Measurements from ENCODE around the gene USP48. TPM values are rescaled to one million over a fixed set of nuclear protein-coding genes. Genes with fewer than 3 reads are reported as not detected.

Gene USP48
- total RNA-seq, 1 experiment from 2014 or later = 40.5 TPM

DNA sequence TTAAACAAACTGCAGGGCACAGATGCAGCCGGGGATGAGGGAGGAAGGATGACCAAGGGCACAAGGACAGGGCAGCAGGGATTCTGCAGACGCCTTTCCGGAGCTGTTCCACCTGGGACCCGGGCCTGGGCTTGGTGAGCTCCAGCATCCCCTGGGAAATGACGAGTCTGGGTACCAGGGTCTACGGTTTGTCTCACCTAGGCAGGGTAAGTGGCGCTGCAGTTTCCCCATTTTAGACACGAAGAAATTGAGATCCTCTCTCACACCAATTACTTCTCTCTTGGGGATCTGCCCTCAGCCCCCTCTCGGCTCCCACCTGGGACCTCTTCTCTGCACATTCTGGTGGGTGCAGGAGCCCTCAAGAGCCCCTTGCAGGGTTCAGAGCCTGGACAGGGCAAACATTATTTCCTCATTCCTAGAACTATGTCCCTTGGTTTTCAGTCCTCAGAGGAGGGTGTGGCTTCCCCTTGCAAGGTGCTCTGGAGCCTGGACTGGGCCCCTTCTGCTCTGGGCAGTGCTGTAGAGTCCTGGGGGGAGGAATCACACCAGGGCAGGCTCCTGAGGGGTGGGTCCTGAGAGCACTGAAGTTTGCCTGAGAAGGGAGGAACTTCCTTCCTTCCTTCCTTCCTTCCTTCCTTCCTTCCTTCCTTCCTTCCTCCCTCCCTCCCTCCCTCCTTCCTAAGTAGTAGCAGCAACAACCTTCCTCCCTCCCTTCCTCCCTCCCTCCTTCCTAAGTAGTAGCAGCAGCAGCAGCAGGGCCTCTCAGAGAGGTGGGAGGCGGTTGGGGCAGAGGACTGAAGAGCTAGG, 129.8 kb downstream of the USP48 start:
- no peak for DNase-seq (ENCODE audit: low read depth)

DNA sequence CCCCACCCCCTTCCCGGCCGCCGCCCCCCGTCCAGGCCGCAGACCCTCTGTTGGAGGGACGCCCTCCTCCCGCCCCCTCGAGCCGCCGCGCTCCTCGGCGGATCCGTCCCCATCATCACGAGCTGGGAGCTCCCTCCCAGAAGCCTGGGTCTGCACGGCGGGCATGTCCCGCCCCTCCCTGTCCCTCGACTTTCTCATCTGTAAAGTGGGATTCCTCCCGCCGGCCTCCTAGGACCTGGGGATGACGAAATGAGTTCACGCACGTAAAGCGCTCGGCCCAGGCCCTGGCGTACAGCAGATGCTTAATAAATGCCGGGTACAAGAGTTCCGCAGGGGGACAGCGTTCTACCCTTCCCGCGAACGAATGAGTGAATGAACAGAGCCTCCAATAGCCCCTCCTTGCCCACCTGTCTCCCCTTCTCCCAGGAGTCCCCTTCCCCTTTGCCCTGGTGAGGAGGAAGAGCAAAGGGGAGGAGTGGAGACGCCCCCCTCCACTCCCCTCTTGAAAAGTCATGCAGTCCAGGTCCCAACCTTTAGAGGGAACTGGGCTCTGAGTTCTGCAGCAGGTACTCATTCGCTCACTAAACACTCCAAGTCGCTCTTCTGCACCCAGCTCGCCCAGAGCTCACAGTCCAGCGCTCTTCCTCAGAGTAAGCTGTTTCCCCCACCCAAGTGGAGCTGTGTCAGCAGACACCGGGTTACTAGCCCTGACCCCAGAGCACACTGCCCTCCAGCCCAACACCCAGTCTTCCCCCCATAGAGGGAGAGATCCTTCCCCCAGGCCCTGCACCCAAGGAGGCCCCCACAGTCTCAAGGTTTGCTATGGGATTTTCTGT, 130.6 kb downstream of the USP48 start:
- DNase-seq (ENCODE audit: low read depth) = no peak

DNA sequence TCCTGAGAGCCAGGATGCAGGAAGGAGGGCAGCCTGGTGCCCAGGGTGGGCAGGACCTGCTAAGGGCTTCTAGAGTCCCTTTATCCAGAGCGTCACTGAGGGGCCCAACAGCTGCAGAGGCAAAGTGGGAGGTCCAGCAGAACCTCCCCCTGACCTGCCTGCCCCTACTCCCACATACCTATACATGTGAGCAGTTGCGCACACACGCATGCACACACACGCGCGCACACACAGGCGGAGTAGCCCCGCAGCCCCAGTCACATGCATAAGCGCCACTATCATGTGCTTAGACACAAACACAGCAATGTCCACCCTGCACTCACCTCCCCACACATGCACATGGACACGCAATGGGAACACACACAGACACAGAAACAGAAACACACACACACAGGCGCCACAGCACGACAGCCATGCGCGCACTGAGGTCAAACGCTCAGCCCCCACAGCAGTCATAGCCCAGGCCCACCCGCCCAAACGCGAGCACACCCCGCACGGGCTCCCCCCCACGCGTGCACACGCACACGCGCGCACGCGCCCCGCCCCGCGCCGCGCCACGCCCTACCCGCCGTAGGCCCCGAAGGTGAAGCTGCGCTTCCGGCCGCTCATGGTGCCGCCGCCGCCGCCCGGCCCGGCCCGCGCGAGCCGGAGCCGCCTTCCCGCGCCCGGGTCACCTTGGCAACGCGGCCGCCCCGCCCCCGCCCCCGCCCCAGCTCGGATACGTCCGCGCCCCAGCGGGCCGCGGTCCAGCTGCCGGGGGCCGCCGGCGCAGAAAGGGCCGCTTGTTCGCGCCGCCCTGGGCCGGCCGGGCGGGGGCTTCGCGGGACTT, 131.5 kb downstream of the USP48 start:
- DNase-seq (ENCODE audit: low read depth) = peak; percentile 36

DNA sequence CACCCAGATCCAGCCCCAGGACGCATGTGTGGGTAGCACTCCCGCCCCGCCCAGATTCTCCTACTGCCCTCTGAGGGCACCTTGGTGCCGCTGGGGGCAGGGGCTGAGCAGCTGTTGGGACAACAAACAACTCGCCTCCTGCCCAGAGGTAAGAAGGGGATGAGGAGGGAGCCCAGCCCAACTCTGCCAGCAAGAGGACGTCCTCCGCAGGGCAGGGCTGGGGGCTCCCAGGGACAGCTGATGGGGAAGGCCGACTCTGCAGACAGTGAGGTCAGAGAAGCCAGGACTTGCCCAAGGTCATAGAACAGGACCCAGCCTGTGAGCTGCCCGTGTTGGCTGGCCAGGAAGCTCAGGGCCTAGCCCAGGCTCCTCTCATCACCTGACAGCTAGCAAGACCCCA, 132.5 kb downstream of the USP48 start:
- no peak for DNase-seq (ENCODE audit: low read depth)

DNA sequence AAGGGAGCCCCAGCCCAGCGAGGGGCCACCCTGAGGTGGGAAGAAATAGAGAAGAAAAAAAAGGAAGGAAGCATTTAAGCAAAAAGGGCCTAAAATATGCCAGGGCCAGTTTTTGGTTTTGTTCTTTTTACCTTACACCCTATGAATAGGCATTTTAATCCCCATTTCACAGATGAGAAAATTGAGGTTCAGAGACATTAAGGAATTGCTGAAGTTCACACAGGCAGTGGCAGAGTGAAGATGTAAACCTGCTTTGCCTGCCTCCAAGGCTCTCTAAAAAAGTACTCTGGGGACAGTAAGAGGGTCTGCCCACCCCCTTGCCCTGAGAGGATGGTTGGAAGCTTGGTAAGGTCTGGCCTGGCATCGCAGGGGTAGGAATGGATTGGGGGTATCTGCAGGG, 133.6 kb downstream of the USP48 start:
- DNase-seq (ENCODE audit: low read depth) = no peak

DNA sequence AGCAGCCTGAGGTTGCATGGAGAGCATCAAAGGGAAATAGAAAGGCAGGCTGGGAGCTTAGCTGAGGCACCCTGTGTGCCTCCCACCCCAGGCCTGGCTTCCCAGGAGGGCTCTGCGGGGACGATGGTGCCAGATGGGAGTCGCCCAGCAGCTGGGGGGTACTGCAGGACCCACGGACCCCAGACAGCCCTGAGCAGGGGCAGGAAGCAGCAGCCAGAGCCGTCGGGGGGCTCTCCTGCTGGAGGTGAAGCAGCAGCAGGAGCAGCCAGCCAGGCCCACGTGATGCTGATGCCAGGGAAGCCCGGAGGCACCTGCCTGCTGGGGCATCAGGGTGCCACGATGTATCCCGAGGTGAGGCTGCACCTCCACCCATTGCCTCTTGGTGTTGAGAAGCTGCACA, 134.2 kb downstream of the USP48 start:
- DNase-seq (ENCODE audit: low read depth) = no peak

DNA sequence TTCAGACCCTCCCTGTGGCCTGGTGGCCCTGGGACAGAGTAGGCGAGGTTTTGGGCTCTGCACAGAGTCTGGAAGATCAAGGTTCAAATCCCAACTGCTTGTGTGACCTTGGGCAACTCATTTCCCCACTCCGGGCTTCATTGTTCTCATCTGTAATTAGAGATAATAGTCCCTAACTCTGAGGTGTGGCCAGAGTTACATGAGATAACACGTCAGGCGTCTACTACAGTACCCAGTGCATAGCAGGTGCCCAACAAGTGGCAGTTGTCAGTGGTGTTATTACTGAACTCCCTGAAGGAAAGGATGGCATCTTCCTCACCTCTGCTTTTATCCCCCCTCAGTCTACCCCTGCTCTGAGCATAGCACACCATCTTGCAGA, 134.6 kb downstream of the USP48 start:
- no peak for DNase-seq (ENCODE audit: low read depth)

DNA sequence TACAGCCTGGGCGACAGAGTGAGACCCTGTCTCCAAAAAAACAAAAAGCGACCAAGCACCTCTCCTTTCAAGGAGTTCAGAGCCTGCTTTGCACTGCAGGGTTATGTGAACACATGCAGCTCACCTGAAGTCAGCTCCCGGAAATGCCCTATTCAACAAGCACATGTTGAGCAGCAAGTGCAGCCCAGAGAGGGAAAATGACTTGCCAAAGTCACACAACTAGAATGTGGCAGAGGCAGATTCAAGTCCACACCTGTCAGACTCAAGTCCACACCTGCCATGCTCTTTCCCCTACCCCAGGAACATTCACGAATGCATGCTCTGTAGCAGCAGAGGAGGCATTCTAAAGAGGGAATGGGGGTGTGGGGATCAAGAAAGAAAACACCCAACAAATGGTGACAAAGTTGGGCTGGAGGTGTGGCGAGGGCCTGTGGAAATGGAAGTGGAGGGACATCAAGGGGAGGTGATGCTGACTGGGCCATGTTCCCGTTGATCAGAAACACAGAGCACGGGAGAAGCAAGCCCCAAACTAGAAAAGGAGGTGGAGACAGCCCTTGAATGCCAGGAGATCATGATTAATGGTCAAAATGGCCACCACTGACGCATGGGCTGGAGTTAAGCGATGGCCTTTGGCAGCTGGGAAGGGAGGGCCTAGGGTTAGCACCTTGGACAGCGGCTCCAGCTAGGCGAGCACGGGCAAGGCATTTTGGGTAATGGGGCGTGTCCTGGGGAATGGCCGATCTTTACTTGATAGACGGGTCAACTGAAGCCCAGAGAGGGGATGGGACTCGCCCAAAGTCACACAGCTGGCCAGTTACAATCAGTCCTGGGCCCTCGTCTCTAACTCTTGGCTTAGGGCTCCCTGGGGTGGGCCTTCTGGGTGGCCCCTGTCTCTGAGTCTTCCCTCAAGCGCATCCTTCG, 135.3 kb downstream of the USP48 start:
- DNase-seq (ENCODE audit: low read depth) = no peak

DNA sequence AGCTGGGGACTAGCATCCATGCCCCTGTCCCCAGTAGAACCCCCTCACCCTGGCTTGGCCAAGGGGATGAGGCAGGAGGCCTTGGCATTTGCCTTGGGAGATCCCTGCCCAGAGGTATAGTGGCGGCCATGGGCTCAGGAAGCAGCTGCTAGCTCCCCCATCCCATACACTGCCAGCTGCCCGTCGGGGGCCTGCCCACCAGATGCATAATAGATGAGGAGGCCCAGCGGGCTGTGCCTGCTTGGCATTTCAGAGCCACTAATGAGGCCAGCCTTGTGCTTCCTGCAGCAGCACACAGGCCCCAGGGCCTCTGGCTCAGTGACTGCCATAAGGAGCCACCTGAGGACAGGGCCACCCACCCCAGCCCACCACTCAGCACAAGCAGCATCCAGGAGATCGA, 137.4 kb downstream of the USP48 start:
- DNase-seq (ENCODE audit: low read depth) = no peak

DNA sequence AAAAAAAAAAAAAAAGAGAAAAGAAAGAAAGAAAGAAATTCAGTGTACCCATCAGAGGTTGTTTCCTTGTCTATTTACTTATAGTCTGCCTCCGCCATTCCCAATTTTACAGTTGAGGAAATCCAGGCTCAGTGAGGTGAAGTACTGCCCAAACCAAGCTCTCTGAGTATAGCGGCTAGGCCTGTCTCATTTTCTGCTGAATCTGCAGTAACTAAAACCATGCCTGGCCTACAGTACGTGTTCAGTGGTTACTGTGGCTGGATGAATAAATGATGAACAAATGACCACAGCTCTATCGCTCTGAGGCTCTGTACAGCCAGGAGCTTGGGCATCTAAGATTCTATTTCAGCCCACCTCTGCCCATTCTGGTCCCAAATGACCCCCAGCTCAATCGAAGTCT, 138.0 kb downstream of the USP48 start:
- no peak for DNase-seq (ENCODE audit: low read depth)

DNA sequence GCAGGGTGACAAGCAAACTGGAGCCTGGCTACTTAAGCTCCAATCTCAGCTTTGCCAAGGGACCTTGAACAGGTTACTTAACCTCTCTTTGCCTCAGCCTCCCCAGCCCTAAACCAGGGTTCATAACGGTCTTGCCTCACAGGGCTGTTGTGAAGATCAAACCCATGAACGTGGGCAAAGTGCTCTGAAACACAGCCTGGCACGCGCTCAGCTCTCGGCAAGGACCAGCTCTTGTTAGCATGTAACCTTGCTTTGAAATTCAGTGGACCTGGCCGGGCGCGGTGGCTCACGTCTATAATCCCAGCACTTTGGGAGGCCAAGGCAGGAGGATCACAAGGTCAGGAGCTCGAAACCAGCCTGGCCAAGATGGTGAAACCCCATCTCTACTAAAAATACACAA, 138.6 kb downstream of the USP48 start:
- DNase-seq (ENCODE audit: low read depth) = no peak

DNA sequence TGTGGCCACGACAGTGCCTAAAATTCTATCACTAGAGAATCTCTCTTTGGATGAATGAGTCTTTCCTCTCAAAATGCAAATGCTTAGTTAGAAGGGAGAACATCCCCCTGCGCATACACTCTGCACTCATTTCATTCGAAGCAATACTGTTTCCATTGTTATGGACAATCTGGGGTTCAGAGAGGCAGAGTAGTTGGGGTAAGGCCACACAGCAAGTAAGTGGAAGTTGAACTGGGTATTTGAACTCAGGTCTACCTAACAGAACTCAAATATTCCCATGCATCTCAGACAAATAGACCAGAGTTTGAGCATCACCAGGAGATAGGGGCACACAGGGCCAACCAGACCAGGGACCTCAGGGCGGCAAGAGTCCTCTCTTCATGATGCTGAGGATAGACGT, 139.3 kb downstream of the USP48 start:
- DNase-seq (ENCODE audit: low read depth) = no peak

DNA sequence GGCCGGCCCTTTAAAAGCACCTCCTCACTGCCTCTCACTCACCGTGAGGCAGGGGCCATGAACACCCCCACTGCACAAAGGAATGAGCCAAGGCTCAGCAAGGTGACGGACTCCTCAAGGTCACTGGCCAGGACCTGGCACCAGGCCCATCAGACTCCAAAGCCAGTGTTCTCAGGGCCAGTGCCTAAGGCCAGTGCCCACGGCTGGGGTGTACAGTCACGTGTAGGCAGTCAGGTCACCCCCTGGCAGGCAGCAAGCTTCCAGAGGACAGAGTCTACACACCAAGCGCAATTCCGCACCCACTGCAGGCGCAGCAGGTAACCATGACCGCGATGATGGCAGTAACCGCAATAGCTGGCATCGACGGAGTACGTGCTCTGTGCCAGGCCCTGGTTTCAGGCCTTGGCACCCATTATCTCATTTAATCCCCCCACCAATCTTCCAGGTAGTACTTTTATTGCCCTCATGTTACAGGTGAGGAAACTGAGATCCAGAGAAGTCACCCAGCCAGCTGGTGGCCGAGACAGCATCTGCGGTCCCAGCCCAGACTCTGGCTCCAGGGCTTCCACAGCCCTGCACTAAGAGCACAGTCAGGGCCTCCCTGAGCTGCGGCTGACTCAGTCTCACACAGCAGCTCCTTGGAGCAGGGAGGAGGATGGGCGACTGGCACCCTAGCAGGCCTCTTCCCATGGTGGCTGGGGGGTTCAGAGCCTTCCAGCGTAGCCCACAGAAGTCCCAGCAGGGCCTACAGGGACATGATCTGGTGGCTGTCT, 140.8 kb downstream of the USP48 start:
- DNase-seq (ENCODE audit: low read depth) = no peak

DNA sequence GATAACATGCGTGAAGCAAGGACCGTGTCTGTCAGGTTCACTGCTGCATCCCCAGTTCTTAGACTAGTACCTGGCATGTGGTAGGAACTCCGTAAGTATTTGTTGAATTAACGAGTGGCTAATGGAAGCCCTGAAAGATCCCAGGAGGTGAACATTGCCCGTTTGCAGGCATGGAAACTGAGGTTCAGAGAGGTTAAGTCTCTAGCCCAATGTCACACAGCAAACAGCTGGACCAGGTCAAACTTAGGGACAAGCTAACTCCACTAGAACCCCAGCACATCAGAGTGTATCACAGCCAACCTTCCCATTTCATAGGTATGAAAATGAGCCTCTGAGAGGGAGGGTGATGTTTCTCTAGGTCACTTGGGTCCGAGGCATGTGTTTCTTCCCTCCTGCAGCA, 141.4 kb downstream of the USP48 start:
- DNase-seq (ENCODE audit: low read depth) = no peak

DNA sequence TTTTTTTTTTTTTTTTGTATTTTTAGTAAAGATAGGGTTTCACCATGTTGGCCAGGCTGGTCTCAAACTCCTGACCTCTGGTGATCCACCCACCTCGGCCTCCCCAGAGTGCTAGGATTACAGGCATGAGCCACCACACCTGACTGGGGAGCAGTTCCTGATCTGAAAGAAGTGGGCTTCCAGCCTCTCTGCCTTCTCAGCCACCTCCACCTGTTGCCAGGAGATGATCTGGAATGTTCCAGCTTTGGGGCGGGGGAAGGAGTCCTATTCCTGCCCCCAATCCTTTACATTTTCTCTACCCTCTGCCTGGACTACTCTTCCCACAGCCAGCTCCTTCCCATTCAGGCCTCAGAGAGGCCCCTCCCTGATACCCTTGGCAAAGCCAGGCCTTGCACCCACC, 141.9 kb downstream of the USP48 start:
- no peak for DNase-seq (ENCODE audit: low read depth)

DNA sequence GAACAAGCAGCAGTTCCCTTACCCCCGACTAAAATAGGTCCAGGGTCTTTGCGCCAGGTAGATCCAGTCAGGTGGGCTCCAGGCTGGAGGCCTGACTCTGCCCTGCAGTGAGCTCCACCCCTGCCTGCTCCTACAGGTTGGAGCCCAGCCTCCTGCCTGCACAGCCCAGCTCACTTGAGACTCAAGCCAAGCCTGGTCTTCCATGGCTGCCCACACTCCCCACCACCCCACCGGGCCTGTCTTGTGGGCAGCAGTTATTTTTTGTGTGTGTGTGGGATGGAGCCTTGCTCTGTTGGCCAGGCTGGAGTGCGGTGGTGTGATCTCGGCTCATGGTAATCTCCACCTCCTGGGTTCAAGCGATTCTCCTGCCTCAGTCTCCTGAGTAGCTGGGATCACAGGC, 142.3 kb downstream of the USP48 start:
- no peak for DNase-seq (ENCODE audit: low read depth)

DNA sequence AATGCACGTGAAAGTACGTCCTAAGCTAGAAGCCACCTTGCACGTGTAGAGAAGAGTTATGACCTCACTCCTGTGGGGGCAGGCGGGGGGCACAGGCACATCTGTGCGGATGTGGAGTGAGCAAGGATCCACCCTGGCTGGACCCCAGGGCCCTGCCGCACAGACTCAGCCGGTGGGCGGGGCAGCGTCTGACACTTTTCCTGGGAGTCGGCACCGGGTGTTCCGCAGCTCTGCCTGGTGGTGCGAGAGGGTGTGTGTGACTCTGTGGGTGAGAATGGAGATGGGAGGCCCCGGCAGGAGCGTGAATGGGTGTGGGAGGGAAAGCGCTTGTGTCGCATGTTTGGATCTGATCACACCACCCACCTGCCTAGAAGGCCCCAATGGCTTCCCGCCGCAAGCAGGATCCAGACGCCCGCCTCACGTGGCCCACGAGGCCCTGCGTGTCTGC, 143.3 kb downstream of the USP48 start:
- DNase-seq (ENCODE audit: low read depth) = no peak

DNA sequence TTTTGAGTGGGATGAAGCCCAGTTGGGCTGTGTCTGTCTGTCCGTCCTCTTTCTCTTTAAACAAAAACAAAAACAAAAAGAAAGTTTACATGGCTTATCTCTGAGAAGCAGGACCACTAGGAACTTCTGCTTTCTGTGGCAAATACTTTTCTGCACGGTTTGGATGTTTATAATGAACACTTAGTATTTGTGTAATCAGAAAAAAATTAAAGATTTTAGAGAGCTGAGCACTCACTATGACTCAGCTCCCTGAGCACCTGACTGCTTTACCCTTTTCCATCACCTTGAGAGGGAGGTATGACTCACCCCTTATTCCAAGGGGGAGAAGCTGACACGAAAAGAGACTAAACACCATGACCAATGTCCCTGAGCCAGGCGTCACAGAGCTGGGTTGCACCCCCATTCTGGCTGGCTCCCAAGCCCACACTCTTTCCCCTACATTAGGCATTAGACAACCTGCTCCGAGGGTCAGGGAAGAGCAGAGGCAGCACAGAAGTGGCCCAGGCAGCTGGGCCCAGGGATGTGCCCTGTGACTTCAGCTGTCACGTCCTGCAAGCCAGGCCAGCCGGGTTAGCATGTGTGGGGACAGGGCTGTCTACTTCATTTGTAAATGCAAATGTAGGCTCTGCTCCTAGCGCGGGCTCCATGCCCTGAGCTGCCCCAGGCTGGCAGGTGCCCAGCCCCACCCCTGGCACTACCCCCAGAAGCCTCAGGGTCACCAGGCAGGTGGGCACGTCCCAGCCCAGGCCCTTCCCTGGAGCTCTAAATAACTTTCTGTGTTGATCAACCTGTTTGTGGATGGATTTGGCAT, 144.2 kb downstream of the USP48 start:
- DNase-seq (ENCODE audit: low read depth) = peak; percentile 71

DNA sequence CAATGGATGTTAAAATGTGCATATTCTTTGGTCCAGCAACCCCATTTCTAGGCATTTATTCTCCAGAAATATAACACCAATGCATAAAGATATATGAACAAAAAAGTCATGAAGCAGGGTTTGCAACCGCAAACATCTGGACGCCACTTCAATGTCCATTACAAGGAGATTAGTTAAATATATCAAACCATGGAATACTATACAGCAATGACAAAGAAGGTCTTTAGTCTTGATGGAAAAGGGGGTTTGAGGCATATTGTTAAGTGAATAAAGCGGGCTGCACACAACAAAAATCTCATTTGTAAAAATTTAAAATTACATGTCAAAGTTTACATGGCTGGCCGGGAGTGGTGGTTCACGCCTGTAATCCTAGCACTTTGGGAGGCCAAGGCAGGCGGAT, 145.4 kb downstream of the USP48 start:
- DNase-seq (ENCODE audit: low read depth) = no peak

DNA sequence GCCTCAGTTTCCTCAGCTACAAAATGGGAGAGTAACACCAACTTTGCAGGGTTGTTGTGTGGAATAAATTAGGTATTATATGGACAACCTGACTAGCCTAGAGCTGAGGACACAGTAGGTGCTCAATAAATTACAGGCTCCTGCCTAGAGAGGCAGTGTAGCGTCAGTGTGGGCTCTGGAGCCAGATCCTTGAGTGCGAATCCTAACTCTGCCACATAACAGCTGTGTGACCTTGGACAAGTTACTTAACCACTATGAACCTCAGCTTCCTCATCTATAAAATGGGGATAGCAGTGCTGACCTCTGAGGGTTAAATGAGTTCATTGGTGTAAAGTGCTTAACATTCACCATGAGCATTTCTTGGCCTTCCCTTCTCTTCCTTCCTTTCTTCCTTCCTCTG, 146.9 kb downstream of the USP48 start:
- no peak for DNase-seq (ENCODE audit: low read depth)

All from RPMI7951 (cell line).